Activated T-cell treated with anti-CD3 and anti-CD28 coated beads for 1 hour (primary cell): ENCODE measurements around the gene PWWP2B.
A peak's percentile ranks its signal among the peaks of the same experiment; 100 is the strongest.

Source experiments
- DNase-seq: peaks from one replicate; pipeline ENCODE4 v3.0.0-alpha.2; 2020; ENCODE audit warnings: low read depth

PWWP2B gene

DNA sequence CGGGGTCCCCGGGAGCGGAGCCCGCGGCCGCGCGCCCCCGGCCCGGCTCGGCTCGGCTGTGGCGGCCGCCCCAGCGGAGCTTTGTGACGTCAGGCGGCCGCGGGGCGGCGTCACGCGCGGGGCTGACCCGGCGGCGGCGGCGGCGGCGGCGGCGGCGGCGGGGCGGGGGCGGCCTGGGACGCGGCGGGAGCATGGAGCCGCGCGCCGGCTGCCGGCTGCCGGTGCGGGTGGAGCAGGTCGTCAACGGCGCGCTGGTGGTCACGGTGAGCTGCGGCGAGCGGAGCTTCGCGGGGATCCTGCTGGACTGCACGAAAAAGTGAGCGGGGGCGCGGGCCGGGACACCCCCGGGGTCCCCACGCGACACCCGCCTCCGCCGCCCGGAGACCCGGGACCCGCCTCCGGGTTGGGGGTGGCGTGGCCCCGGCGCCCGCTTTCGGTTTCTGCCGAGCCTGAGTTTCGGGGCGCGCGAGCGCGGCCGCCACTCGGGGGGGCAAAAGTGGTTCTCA is at the start of gene PWWP2B:
TSS of gene PWWP2B (plus strand) at position 165 of the 506 bp plus-strand sequence. CDS start at position 192, 27 bp downstream.
- DNase-seq: peak; percentile 47

GRCh38 chr10:132347211-132347930 is 49.6 kb upstream of the PWWP2B start:
- DNase-seq: no peak

GRCh38 chr10:132347931-132348267 is 49.1 kb upstream of the PWWP2B start:
- DNase-seq: no peak

GRCh38 chr10:132349766-132350165 is 47.2 kb upstream of the PWWP2B start:
- no peak for DNase-seq

DNA sequence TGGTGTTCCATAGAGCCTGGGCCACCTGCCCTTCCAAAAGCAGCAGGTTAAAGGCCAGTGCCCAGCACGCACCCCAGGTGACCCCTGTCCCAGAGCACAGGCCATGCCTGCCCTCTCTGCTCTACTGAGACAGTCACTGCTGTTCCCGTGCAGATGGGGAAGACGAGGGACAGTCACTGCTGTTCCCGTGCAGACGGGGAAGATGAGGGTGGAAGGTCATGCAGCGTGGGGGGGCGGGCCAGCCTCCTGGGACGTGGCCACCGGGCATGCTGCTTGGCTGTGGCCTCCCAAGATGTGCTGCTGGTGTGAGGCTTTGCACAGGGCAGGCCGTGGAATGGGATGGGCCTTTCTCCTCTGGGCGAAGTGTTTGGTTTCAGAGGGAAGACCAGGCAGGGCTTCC is 46.6 kb upstream of the PWWP2B start:
- no peak for DNase-seq

GRCh38 chr10:132350946-132351345 is 46.1 kb upstream of the PWWP2B start:
- DNase-seq: no peak

- DNase-seq: no peak
Measured at GRCh38 chr10:132351611-132352010, 45.4 kb upstream of the PWWP2B start.

- DNase-seq: peak; percentile 79
Measured at GRCh38 chr10:132352462-132353308, 44.3 kb upstream of the PWWP2B start.

DNA sequence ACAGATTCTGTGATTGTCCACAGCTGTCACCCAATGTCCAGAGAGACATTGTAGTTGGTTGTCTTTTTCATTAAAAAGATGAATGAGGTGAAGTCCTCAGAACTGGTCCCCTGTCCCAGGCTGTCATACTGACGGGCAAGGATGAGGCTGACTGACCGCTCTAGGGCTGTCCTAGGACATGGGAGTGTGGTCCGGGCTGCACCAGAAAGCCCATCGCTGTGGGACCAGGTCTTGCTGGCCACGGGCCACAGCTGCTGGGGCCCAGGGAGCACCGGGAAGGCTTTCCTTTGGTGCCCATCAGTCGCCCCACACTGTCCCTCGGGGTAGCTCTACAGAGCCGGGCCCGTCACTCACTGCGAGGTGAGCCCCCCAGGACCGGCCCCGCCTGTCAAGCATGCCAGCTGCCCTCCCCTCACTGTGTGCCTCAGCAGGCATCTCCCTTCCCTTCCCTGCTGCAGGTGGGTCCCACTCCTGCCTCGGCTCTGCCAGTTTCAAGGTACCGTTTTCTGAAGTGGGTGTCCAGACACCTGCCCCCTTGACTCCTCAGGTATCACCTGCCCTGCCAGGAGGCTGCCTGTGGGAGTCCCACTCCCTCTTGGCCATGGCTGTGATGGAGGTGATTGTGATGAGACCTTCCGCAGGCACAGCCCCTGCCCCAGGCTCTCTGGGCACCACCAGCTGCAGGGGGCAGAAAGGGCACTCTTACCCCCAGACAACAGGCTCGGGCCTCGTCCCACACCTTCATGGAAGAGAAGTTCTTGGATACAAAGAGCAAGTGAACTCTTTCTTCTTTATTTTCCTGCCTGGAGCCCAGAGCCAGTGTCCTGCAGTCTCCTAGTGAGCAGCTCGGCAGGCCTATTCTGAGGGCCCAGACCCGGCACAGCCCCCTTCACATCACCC is 43.3 kb upstream of the PWWP2B start:
- no peak for DNase-seq

GRCh38 chr10:132354356-132355094 is 42.5 kb upstream of the PWWP2B start:
- no peak for DNase-seq

GRCh38 chr10:132355297-132355696 is 41.7 kb upstream of the PWWP2B start:
- DNase-seq: no peak

- DNase-seq: no peak
Measured at GRCh38 chr10:132355754-132356153, 41.2 kb upstream of the PWWP2B start.

DNA sequence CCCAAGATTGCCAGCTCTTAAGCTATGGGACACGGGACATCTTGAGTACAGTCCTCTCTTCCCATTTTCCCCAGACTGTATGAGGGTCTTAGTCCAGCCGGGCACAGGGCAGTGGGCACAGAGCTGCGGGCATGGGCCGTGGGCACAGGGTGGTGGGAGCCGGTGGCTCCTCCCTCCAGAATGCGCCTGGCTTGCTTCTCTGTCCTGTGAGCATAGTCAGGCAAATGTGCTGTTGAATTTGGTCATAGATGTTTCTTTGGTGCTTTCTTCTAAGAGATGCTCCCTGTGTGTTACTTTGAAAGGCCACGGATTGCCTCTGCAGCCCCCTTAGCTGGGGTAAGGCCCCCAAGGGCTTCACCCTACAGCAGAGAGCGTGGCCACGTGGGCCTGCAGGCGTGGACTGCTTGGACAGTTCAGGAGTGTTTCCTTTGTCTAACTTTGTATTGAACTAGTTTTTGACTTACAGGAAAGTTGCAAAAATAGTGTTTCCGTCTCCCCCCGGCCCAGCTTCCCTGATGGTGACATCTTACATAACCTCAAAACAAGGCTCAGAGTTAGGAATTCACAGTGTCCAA is 40.3 kb upstream of the PWWP2B start:
- DNase-seq: no peak

DNA sequence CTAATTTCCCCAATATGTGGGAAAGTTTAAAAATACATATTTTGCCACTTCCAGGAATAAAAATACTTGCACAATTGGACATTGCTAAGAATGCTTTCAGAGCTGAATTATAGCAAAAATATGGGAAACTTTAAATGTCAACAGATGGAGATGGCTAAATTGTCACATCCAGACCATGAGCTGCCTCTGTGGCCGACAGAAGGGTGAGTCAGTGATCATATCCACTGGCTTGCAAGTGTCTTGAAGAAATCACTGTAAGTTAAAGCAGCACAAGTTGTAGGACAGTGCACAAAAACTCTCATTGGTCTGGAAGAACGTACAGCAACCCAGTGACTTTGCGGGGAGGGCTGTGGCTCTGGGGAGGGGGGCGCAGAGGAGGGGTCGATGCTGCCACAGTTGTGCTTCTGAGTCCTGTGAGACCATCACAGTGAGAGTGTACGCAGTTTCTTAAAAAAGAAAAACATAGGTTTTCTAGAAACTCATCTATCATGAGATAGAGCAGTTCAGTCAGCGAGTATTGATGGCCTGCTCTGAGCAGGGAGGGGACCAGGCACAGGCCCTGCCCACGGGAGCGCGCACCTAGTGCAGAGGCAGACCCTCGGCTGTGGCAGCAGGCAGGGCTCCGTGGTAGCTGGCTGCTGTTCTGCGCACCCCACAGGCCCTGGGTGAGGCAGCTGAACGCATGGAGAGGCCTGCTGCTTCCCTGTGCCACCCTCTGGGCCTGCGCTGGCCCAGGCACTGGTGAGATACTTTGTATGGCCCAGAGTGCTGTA is 39.5 kb upstream of the PWWP2B start:
- DNase-seq: no peak

- DNase-seq: no peak
Measured at GRCh38 chr10:132359305-132360040, 37.5 kb upstream of the PWWP2B start.

GRCh38 chr10:132360766-132361447 is 36.1 kb upstream of the PWWP2B start:
- peak; percentile 19 for DNase-seq

DNA sequence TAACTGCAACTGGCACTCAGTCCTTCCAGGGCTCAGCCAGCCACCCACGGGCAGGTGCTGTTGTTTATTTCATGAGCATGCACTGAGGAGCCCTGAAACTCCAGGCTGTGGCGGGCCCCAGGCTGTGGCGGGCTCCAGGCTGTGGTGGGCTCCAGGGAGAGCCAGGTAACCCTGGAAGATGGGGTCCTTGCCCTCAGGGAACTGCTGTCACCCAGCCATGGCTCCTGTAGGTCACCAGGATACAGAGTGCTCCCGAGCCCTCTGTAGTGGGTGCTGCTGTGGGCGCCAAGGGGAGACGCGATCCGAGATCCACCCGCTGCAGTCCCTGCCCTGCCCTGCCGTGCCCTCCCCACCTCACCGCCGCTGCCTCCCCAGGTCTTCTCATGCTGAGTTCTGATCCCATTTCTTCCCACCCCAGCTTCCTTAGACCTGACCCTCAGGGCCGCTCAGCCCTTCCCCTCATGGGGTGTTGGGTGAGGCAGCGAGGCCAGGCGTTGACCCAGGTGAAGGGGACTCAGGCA is 35.4 kb upstream of the PWWP2B start:
- no peak for DNase-seq

DNA sequence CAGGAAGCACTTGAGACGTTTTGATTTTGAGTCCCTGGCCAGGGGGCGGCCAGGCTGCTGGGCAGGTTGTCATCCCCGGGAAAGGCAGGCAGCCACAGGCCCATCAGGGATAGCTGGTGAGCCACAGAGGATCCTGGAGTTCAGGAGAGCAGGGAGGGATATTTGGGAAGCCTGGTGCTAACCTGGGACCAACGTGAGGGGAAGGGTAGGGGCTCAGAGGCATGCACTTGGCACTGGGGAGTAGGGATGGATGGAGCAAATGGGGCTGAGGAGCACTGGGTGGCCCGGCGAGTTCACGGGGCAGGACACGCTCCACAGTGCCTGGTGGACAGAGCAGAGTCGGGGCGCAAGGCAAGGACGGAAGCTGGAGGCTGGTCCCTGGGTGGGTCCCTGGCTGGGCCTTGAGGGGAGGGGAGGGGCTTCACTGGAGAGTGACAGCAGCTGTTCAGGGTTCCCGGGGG is 34.8 kb upstream of the PWWP2B start:
- no peak for DNase-seq

DNA sequence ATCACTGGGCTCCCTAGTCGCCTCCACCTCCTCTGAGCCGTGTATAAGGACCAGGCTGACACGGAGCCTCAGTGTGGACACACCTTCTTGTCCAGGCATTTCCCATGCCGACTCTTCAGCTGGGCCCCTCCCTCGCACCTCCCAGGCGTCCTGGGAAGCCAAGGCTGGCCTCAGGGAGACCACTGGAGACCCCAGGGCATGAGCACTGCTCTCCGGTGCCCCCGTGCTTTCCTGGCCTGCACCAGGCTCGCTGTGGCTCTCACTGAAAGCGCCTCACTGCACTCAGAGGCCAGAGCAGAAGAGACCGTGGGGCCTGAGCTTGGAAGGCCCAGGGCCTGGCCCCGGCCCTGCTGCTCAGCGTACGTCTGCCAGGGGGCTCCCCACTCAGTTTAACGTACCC is 33.6 kb upstream of the PWWP2B start:
- DNase-seq: no peak
